CD14-positive monocyte (primary cell): ENCODE data around the gene MORC1. TPM values are rescaled to one million over a fixed set of nuclear protein-coding genes. Genes with fewer than 3 reads are reported as not detected.

Experiments used
- DNase-seq, 3 donors: peaks; one replicate each; pipeline ENCODE4 v3.0.0-alpha.2; 2011 to 2022
- H2AFZ ChIP-seq: 2 replicates; pipeline ENCODE4 v1.6.0; 2012; ENCODE audit warnings: mild to moderate bottlenecking, low read depth, low read length, inconsistent platforms; ENCODE audit not compliant: insufficient read depth, poor library complexity, severe bottlenecking
- H3K27ac ChIP-seq, 2 donors: 1 replicate in 1 of 2; 2 replicates in 1 of 2; pipeline ENCODE4 v1.5.1; 2012 to 2013; ENCODE audit warnings: low read length in 2 of 2, control low read depth in 1 of 2, inconsistent platforms in 1 of 2, low read depth in 1 of 2, mild to moderate bottlenecking in 1 of 2
- H3K27me3 ChIP-seq, 2 donors: one replicate each; pipeline versions ENCODE4 v1.6.0 to v1.6.1; 2011 to 2013; ENCODE audit warnings: low read length in 2 of 2; ENCODE audit not compliant: control insufficient read depth in 2 of 2, insufficient read depth in 2 of 2
- H3K36me3 ChIP-seq, 2 donors: replicated peaks in 1 of 2; 1 replicate in 1 of 2; 2 replicates in 1 of 2; pipeline versions ENCODE4 v1.5.1 to v1.6.1; 2012 to 2013; ENCODE audit warnings: low read length in 2 of 2, control low read depth in 1 of 2, inconsistent platforms in 1 of 2, mild to moderate bottlenecking in 1 of 2; ENCODE audit not compliant: insufficient read depth in 2 of 2, control insufficient read depth in 1 of 2
- H3K4me1 ChIP-seq, 2 donors: 1 replicate in 1 of 2; 2 replicates in 1 of 2; pipeline versions ENCODE4 v1.5.1 to v1.6.1; 2012 to 2013; ENCODE audit warnings: low read length in 2 of 2, control low read depth in 1 of 2, inconsistent platforms in 1 of 2, mild to moderate bottlenecking in 1 of 2, moderate library complexity in 1 of 2; ENCODE audit not compliant: insufficient read depth in 2 of 2, control insufficient read depth in 1 of 2
- H3K4me2 ChIP-seq: replicated peaks from 2 replicates; pipeline ENCODE3; 2012; ENCODE audit warnings: low read length, moderate library complexity, mild to moderate bottlenecking; ENCODE audit not compliant: poor library complexity, severe bottlenecking; ENCODE audit errors: extremely low read depth
- H3K4me3 ChIP-seq, 3 experiments: fragments of 200-600 bp in 1 of 3; sonication (generic) in 1 of 3; replicated peaks in 1 of 3; 1 replicate in 2 of 3; 2 replicates in 1 of 3; pipeline ENCODE4 v1.5.1; 2011 to 2013; ENCODE audit warnings: low read length in 3 of 3, mild to moderate bottlenecking in 3 of 3, control low read depth in 2 of 3, low read depth in 2 of 3, inconsistent platforms in 1 of 3, moderate library complexity in 1 of 3
- H3K79me2 ChIP-seq: 2 replicates; pipeline ENCODE4 v1.6.0; 2012; ENCODE audit warnings: mild to moderate bottlenecking, control low read depth, inconsistent platforms, low read length, moderate library complexity; ENCODE audit not compliant: insufficient read depth
- H3K9ac ChIP-seq: 2 replicates; pipeline ENCODE4 v1.6.0; 2017; ENCODE audit warnings: low read length, mild to moderate bottlenecking; ENCODE audit not compliant: insufficient read depth, poor library complexity, severe bottlenecking
- H3K9me3 ChIP-seq, 2 donors: replicated peaks in 1 of 2; 1 replicate in 1 of 2; 2 replicates in 1 of 2; pipeline versions ENCODE4 v1.5.1 to v1.6.1; 2012 to 2013; ENCODE audit warnings: low read length in 2 of 2, control low read depth in 1 of 2; ENCODE audit not compliant: control insufficient read depth in 1 of 2, insufficient read depth in 1 of 2
- H4K20me1 ChIP-seq: 2 replicates; pipeline ENCODE4 v1.6.0; 2012; ENCODE audit warnings: mild to moderate bottlenecking, low read length, control low read depth, moderate library complexity; ENCODE audit not compliant: insufficient read depth
- H3K27ac Mint-ChIP-seq, 7 donors: one replicate each; pipeline ENCODE4 v1.8.0; 2020; ENCODE audit warnings: mild to moderate bottlenecking in 7 of 7, mixed read lengths in 7 of 7, moderate library complexity in 6 of 7, inconsistent platforms in 2 of 7
- H3K27me3 Mint-ChIP-seq, 3 donors: one replicate each; pipeline ENCODE4 v1.8.0; 2021 to 2022; ENCODE audit warnings: low read depth in 3 of 3, mild to moderate bottlenecking in 3 of 3, mixed read lengths in 3 of 3, moderate library complexity in 3 of 3, inconsistent platforms in 1 of 3
- H3K36me3 Mint-ChIP-seq, 2 donors: one replicate each; pipeline ENCODE4 v1.8.0; 2020; ENCODE audit warnings: mixed read lengths in 2 of 2, inconsistent platforms in 1 of 2, mild to moderate bottlenecking in 1 of 2
- H3K4me1 Mint-ChIP-seq: one replicate; pipeline ENCODE4 v1.8.0; 2020; ENCODE audit warnings: mild to moderate bottlenecking, mixed read lengths
- H3K4me3 Mint-ChIP-seq, 2 donors: one replicate each; pipeline ENCODE4 v1.8.0; 2020; ENCODE audit warnings: mild to moderate bottlenecking in 2 of 2, mixed read lengths in 2 of 2, moderate library complexity in 1 of 2
- H3K9me3 Mint-ChIP-seq, 7 donors: one replicate each; pipeline ENCODE4 v1.8.0; 2020 to 2022; ENCODE audit warnings: mixed read lengths in 7 of 7, mild to moderate bottlenecking in 6 of 7, moderate library complexity in 6 of 7, inconsistent platforms in 2 of 7
- CTCF ChIP-seq: fragments of 200-600 bp; IDR thresholded peaks from one replicate; pipeline ENCODE4 v1.8.0; 2022; ENCODE audit warnings: antibody characterized with exemption, mild to moderate bottlenecking
- WGBS: methylation state at CpG from one replicate; pipeline ENCODE4 v1.1.5; 2013; ENCODE audit warnings: missing lambda C conversion rate; ENCODE audit not compliant: insufficient coverage; 5-methylcytosine and 5-hydroxymethylcytosine counted together
- intact Hi-C, 2 donors: fragments of 100-400 bp; cut with micrococcal nuclease; formaldehyde crosslinking; loops; one replicate each; pipeline versions ENCODE4 v1.15.0 to v1.15.1; 2023
- polyA plus RNA-seq, 3 donors: library from polyadenylated mRNA; depleted of rRNA in 1 of 3; unstranded in 2 of 3; stranded (reverse) in 1 of 3; fragments of 300-500 nt in 2 of 3; fragments of >200 nt in 1 of 3; fragmentation: Illumina TruSeq in 2 of 3; gene quantifications; 1 replicate in 2 of 3; 2 replicates in 1 of 3; pipeline ENCODE4 v1.2.3, GENCODE V29; 2012 to 2021

MORC1 gene
- polyA plus RNA-seq, 3 donors: not detected

GRCh38 chr3:109140318-109140717, 22.4 kb upstream of the MORC1 start:
- H3K4me2 ChIP-seq: no peak overlapping the region
- H3K4me1 Mint-ChIP-seq: no peaks in the 10 kb centered on the region
- intact Hi-C loops: no loop called here
- H3K27me3 ChIP-seq: no peaks in the 10 kb centered on the region
- H4K20me1 ChIP-seq: no peaks in the 10 kb centered on the region
- no peaks in the 10 kb centered on the region for H3K36me3 ChIP-seq
- no peak overlapping the region for H2AFZ ChIP-seq
- H3K36me3 Mint-ChIP-seq: no peaks in the 10 kb centered on the region
- no peaks in the 10 kb centered on the region for H3K79me2 ChIP-seq
- no peak overlapping the region for H3K27ac ChIP-seq
- H3K4me3 Mint-ChIP-seq: no peak overlapping the region
- no peaks in the 10 kb centered on the region for H3K9me3 ChIP-seq
- TF ChIP-seq CTCF: no peak
- no peaks in the 10 kb centered on the region for H3K4me1 ChIP-seq
- peaks cover 0 to 1% (median 0%) of the 10 kb centered on the region in 3 donors for H3K27me3 Mint-ChIP-seq
- H3K9ac ChIP-seq: no peak overlapping the region
- H3K27ac Mint-ChIP-seq: no peak overlapping the region
- WGBS: 83% methylated on average over 1 of the region's 4 CpGs
- H3K9me3 Mint-ChIP-seq: peaks cover 0 to 5% (median 0%) of the 10 kb centered on the region in 7 donors
- no peak for DNase-seq
- no peak overlapping the region for H3K4me3 ChIP-seq

DNA sequence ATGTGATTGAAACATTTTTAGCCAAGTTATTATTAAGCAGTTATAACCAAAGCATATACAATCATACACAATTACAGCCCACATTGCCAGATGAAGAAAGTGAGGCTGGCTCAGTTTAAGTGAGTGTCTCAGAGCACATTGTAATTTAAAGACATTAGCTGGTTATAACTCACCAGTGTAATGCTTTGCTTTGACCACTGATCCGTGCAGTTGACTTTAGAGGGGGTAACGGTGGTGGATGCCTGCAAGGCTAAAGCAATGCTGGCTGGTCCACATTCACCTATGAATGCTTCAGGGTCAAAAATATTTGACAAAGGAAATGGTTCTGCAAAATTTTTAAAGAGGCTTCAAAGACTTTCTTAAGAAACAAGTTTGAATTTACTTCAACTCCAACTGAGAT, 19.8 kb upstream of the MORC1 start:
- H2AFZ ChIP-seq: no peak overlapping the region
- peaks cover 0 to 5% (median 1%) of the 10 kb centered on the region in 7 donors for H3K9me3 Mint-ChIP-seq
- H3K36me3 ChIP-seq: no peaks in the 10 kb centered on the region
- TF ChIP-seq CTCF: no peak
- H3K4me1 Mint-ChIP-seq: no peaks in the 10 kb centered on the region
- H3K4me3 ChIP-seq: no peak overlapping the region
- no peaks in the 10 kb centered on the region for H3K36me3 Mint-ChIP-seq
- no peak overlapping the region for H3K27ac ChIP-seq
- H3K27ac Mint-ChIP-seq: peak overlapping the region in 1 of 7 donors; percentile 15
- no peaks in the 10 kb centered on the region for H3K4me1 ChIP-seq
- WGBS: 100% methylated on average over 1 of the region's 2 CpGs
- peaks cover 0 to 1% (median 0%) of the 10 kb centered on the region in 3 donors for H3K27me3 Mint-ChIP-seq
- no peak overlapping the region for H3K4me3 Mint-ChIP-seq
- DNase-seq: no peak
- H3K79me2 ChIP-seq: no peaks in the 10 kb centered on the region
- no peak overlapping the region for H3K4me2 ChIP-seq
- intact Hi-C loops: no loop called here
- no peaks in the 10 kb centered on the region for H4K20me1 ChIP-seq
- H3K9me3 ChIP-seq: no peaks in the 10 kb centered on the region
- H3K27me3 ChIP-seq: no peaks in the 10 kb centered on the region
- no peak overlapping the region for H3K9ac ChIP-seq
